Measurements from ENCODE around the gene CDKN2D.

GRCh38 chr19:10516671-10517286, 52.0 kb downstream of the CDKN2D start:
- no peak for TF ChIP-seq CTCF (IDR thresholded peaks at IDR 0.05)
- TF ChIP-seq POLR2A (IDR thresholded peaks at IDR 0.05): no peak
- TF ChIP-seq POLR2AphosphoS5 (IDR thresholded peaks at IDR 0.05): no peak
